GM03348 (cell line): Measurements from ENCODE around the gene PPARGC1A.

Experiments
- DNase-seq: peaks from one replicate; pipeline ENCODE4 v3.0.0; 2012; ENCODE audit warnings: low spot score

PPARGC1A gene

GRCh38 chr4:23838131-23838530, 51.7 kb downstream of the PPARGC1A start:
- no peak for DNase-seq

GRCh38 chr4:23837371-23837770, 52.5 kb downstream of the PPARGC1A start:
- DNase-seq = no peak

DNA sequence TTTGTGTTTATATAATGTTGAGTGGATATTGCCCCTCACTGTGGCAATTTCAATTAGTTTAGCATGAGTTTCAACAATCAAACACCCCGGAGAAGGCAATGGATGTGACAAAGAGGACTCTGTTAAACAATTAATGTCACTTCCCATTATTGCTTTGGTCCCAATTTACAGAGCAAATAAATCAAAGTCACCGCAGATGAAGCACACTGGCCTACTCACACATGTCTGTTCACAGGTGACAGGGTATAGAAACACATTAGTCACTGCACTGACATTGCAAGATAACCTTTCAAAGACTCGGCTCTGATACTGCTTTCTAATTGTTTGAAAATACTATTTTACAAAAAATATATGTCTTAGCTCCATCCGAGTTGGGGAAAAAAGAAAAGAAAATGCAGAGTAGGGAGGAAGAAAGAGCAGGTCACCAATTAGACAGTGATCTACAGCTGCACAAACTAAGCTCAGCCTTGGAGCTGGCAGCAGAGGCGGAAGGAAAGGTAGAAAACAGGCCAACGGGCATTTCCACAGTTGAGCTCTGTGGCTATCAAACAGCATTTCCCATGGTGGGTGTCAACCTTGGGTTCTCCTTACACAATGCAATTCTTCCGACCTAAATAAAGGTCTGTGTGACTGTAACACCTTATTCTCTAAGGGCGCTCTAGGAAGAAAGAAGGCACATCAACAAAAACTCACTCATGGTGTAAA, 53.9 kb downstream of the PPARGC1A start:
- DNase-seq = no peak

GRCh38 chr4:23828779-23829178, 61.1 kb downstream of the PPARGC1A start:
- DNase-seq = no peak

GRCh38 chr4:23828020-23828715, 61.7 kb downstream of the PPARGC1A start:
- DNase-seq = no peak

GRCh38 chr4:23822181-23822580, 67.7 kb downstream of the PPARGC1A start:
- no peak for DNase-seq

GRCh38 chr4:23819041-23819511, 70.8 kb downstream of the PPARGC1A start:
- no peak for DNase-seq

DNA sequence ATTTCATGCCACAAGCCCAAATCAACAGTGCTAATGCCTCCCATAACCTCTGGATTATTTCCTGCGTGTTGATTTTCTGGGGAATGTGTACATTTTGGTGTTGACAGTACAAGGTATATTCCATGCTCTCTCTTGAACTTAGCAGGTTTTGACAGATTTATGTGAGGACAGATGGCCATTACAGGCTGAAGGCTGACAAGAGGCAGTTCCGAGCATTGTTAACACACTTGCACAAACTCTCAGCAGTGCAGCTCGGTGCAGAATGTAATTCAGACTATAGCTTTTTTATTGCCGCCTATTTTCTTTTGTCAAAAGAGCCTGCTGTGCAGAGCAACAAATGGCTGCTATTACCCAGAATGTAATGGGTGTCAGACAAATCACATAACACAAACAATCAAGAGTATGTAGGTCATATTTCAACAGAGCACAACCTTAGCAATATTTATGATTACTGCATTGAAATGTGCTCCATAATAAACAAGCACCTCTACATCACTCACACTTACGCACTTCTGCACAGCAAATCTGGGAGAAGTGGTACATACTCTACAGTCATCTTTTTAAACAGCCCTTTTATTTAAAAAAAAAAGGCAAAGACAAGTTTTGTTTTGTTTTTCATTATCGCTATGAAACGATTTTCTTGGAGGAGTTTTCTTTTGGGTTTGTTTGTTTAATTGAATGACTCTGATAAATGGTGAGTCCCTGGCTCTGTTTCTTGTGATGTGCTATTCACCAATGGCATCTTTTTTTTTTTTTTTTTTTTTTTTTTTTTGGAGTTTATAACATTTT, 71.6 kb downstream of the PPARGC1A start:
- DNase-seq = no peak

- DNase-seq = no peak
Measured at GRCh38 chr4:23814996-23815660, 74.7 kb downstream of the PPARGC1A start.

DNA sequence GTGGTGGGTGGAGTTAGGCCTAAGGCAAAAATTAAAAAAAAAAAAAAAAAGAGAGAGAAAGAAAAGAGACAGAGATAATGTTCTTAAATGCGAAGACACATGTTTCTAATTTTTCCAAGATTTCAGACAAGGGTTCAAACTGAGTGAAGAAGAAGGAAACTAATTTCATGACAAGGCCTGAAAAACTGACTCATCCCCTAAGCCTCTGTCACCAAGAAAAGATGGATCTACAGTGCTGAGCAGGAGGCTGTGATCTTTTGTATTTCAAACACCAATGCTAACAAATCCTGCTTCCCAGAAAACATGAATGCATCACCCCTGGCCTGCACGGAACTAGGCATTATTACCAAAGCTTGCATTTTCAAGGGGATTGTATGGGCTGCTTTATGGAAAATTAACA, 75.3 kb downstream of the PPARGC1A start:
- no peak for DNase-seq

DNA sequence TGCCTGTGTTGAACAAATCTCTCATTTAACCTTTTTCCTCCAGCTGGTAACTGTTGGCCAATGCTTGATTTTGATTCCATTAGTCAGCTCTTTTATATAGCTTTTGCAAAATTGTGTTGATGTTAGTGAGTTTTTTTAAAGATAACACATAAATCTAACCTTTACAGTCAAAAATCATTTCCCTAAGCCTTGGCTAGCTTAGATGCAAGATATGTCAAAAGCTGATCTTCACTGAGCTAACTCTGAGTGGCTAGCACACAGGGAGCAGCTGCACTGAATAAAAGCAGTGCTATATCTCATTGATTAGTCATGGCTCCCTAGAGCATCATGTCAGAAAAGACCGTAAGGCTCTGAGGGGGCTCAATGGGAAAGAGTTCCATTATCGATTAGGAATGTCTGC, 78.7 kb downstream of the PPARGC1A start:
- DNase-seq = no peak

DNA sequence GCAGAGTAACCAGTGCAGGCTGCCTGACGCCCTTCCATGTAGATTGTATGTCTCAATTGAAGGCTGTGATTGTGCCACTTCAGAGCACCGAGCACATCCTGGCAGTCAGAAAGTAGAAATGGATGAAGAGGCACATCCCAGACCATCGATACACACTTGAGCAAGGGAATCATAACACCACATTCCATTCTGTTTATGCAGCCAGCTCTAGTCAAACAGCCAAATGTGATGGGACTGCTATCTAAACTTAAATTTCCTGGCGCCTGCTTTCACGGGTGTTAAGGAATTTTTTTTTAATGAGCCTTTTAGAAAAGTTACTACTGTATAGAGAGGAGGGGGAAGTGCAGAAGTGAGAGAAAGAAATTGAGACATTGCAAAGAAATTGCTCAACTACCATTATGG, 84.4 kb downstream of the PPARGC1A start:
- no peak for DNase-seq

DNA sequence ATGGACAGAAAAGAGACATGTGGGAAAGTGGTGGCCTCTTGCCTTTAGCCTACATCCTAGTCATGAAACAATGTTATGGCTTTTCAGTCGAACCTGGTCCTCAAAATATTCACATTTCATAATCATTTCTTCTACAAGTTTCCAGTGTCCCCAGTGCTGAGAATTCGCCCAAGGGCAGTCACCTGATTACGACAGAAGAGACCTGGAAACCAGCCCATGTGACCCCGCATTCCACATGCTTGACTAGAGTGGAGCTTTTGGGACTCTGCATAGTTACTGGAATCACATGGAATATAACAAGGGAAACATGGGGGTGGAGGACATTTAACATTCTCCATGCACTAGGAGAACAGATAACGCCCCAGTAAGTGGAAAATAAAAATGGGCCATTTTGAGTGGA, 100.1 kb downstream of the PPARGC1A start:
- no peak for DNase-seq

DNA sequence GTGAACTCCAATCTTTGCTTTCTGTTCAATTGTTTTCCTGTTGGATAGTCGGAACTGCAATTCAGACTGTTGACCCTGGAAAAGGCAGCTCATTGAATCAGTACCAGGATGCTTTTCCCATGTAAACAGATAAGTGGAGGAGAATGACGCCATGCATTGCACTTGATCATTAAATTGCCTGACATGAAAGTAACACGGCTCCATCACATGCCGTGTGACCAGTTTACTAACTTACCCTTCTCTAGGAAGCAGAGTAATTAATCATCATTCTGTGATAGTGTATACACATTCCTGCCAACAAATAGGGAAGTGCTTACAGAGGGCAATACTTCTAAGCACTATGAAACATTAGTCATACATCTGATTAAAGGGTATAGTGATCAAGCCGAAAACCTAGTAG, 101.4 kb downstream of the PPARGC1A start:
- no peak for DNase-seq

DNA sequence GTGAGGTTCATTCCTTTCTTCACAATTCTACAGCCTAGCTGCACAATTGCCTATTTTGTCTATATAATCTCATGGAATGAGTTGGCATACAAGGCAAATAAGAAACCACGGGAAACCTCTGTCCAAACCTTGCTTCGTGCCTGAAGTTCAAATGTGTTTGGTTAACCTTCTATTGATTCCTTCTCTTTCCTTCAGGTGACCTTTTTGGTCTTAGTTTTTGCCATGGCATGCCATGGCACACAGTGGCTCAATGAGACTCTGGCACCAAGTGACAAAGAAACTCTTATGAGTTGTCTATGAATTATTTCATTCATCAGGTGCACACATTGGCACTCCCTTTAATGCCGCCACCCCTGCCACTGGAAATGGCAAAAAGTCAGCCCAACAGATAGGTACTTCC, 101.8 kb downstream of the PPARGC1A start:
- no peak for DNase-seq

- no peak for DNase-seq
Measured at GRCh38 chr4:23782778-23783437, 106.9 kb downstream of the PPARGC1A start.

GRCh38 chr4:23779839-23780238, 110.0 kb downstream of the PPARGC1A start:
- no peak for DNase-seq

- no peak for DNase-seq
Measured at GRCh38 chr4:23779422-23779821, 110.4 kb downstream of the PPARGC1A start.

DNA sequence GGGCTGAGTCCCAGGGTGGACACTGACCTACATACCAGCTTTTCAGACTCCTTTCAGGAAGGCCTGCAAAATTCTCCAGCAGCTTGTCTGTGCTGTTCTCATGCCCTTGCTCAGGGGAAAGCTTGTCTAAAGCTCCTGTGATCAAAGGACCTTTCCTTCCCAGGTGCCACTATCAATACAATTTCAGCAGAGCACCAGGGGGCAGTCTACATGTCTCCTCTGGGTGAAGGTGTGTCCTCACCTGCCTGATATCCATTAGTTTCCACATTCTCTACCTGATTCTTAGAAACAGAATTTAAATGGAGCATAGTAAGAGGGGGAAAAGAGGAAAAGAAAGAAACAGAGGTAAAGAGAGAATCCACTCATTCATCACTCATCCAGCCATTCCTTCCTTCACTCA, 114.2 kb downstream of the PPARGC1A start:
- DNase-seq = no peak

- DNase-seq = no peak
Measured at GRCh38 chr4:23774909-23775308, 114.9 kb downstream of the PPARGC1A start.

DNA sequence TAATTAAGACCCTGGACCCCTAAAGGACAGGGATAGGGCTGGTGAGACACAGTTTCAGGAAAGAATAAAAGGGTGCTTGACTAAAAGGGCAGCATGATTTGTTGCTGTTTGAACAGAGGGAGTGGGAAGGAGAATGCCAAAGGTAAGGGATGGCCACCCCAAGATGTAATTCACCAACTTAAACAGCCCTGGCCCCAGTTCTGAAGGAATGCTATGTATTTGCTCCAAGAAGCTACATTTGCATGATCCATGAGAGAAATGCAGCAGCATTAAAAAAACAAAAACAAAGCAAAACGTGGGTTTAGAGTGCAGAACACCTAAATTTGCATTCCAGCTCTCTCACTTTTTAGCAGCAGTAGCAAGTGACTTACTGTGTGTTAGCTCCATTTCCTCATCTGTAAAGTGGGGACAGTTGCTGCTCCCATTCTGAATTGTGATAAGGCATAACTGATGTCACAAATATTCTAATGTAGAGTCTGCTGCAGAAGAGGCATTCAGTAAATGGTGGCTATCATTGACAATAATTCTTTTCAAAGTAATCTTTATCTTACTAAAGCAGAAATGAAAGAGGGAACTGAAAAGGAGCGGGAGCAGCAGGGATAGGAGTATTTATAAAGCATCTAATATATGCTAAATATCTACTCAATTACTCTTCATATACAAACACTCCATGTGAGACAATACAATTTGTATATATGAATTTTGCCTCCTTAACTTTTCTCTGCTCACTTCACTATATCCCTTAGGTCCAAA, 115.8 kb downstream of the PPARGC1A start:
- no peak for DNase-seq
